Activated T-helper 17 cell treated with anti-CD3 and anti-CD28 coated beads, Interleukin-2, amount 50 U/mL, for 72 hours (primary cell): ENCODE results near the gene CLASP2. TPM values are rescaled to one million over a fixed set of nuclear protein-coding genes. Genes with fewer than 3 reads are reported as not detected.
A peak's percentile ranks its signal among the peaks of the same experiment; 100 is the strongest.
"Not testable (repeated sequence)": the region's sequence is repeated elsewhere in the genome, so short reads cannot be mapped to it uniquely, and the experiment has no call there.

Experiments
- ATAC-seq: fragments of 150-1000 bp; cut with Tn5 transposase; replicated peaks from 2 replicates; pipeline ENCODE4 v1.10.0; 2021; ENCODE audit warnings: mild to moderate bottlenecking, moderate library complexity
- H3K27ac Mint-ChIP-seq: one replicate; pipeline ENCODE4 v1.8.0; 2022; ENCODE audit warnings: mixed read lengths
- H3K27me3 Mint-ChIP-seq: one replicate; pipeline ENCODE4 v1.8.0; 2022; ENCODE audit warnings: mixed read lengths
- H3K36me3 Mint-ChIP-seq: one replicate; pipeline ENCODE4 v1.8.0; 2022; ENCODE audit warnings: low read depth, mild to moderate bottlenecking, mixed read lengths
- H3K4me1 Mint-ChIP-seq: one replicate; pipeline ENCODE4 v1.8.0; 2022; ENCODE audit warnings: mixed read lengths
- H3K4me3 Mint-ChIP-seq: one replicate; pipeline ENCODE4 v1.8.0; 2022; ENCODE audit warnings: mild to moderate bottlenecking, mixed read lengths
- H3K9me3 Mint-ChIP-seq: one replicate; pipeline ENCODE4 v1.8.0; 2022; ENCODE audit warnings: mixed read lengths
- total RNA-seq, 2 donors: library from RNA; stranded (reverse); gene quantifications; one replicate each; pipeline ENCODE4 v1.2.3, GENCODE V29; 2022

The CLASP2 gene
- total RNA-seq, 2 donors from 2014 or later = 41.0 to 48.7 TPM

- H3K4me3 Mint-ChIP-seq = no peak overlapping the region
Observed at GRCh38 chr3:33521736-33522135, 196.3 kb downstream of the CLASP2 start.

GRCh38 chr3:33513262-33513863 is 204.7 kb downstream of the CLASP2 start:
- Mint-ChIP-seq H3K9me3 (no peaks in the 10 kb centered on the region), H3K36me3 (peaks cover 59% of the 10 kb centered on the region), H3K4me1 (no peaks in the 10 kb centered on the region), H3K27me3 (no peaks in the 10 kb centered on the region), H3K4me3 (no peak overlapping the region), H3K27ac (no peak overlapping the region)
- peak; percentile 55 for ATAC-seq

More at GRCh38 chr3:33521736-33522135, 196.3 kb downstream of the CLASP2 start:
- H3K36me3 Mint-ChIP-seq = peaks cover 64% of the 10 kb centered on the region
- H3K27ac Mint-ChIP-seq = no peak overlapping the region
- no peaks in the 10 kb centered on the region for H3K4me1 Mint-ChIP-seq
- peaks cover 7% of the 10 kb centered on the region for H3K9me3 Mint-ChIP-seq
- H3K27me3 Mint-ChIP-seq = no peaks in the 10 kb centered on the region
- ATAC-seq = no peak

GRCh38 chr3:33505027-33505426 is 213.0 kb downstream of the CLASP2 start:
- Mint-ChIP-seq H3K9me3 (peaks cover 4% of the 10 kb centered on the region), H3K27ac (no peak overlapping the region), H3K4me3 (no peak overlapping the region), H3K4me1 (no peaks in the 10 kb centered on the region), H3K27me3 (no peaks in the 10 kb centered on the region), H3K36me3 (peaks cover 78% of the 10 kb centered on the region)
- ATAC-seq = no peak

- H3K9me3 Mint-ChIP-seq = no peaks in the 10 kb centered on the region
- no peak overlapping the region for H3K4me3 Mint-ChIP-seq
- peaks cover 41% of the 10 kb centered on the region for H3K36me3 Mint-ChIP-seq
- no peaks in the 10 kb centered on the region for H3K27me3 Mint-ChIP-seq
- no peaks in the 10 kb centered on the region for H3K4me1 Mint-ChIP-seq
- no peak for ATAC-seq
- no peak overlapping the region for H3K27ac Mint-ChIP-seq
Observed at GRCh38 chr3:33496449-33496848, 221.6 kb downstream of the CLASP2 start.

- ATAC-seq = no peak
- Mint-ChIP-seq H3K36me3 (no peaks in the 10 kb centered on the region), H3K27me3 (no peaks in the 10 kb centered on the region), H3K4me1 (no peaks in the 10 kb centered on the region), H3K9me3 (no peaks in the 10 kb centered on the region), H3K27ac (no peak overlapping the region), H3K4me3 (no peak overlapping the region)
Observed at GRCh38 chr3:33491721-33492120, 226.3 kb downstream of the CLASP2 start.

- ATAC-seq = no peak
- no peaks in the 10 kb centered on the region for H3K9me3 Mint-ChIP-seq
- H3K36me3 Mint-ChIP-seq = no peaks in the 10 kb centered on the region
- no peaks in the 10 kb centered on the region for H3K4me1 Mint-ChIP-seq
- no peak overlapping the region for H3K27ac Mint-ChIP-seq
- H3K4me3 Mint-ChIP-seq = no peak overlapping the region
- H3K27me3 Mint-ChIP-seq = no peaks in the 10 kb centered on the region
Observed at GRCh38 chr3:33490641-33491241, 227.3 kb downstream of the CLASP2 start.

- no peak overlapping the region for H3K27ac Mint-ChIP-seq
- no peak for ATAC-seq
- no peaks in the 10 kb centered on the region for H3K36me3 Mint-ChIP-seq
- no peaks in the 10 kb centered on the region for H3K27me3 Mint-ChIP-seq
- H3K9me3 Mint-ChIP-seq = no peaks in the 10 kb centered on the region
- H3K4me1 Mint-ChIP-seq = no peaks in the 10 kb centered on the region
- H3K4me3 Mint-ChIP-seq = no peak overlapping the region
Observed at GRCh38 chr3:33488683-33489082, 229.4 kb downstream of the CLASP2 start.

- Mint-ChIP-seq H3K36me3 (no peaks in the 10 kb centered on the region), H3K27me3 (no peaks in the 10 kb centered on the region), H3K4me1 (no peaks in the 10 kb centered on the region), H3K9me3 (no peaks in the 10 kb centered on the region), H3K4me3 (no peak overlapping the region), H3K27ac (no peak overlapping the region)
- no peak for ATAC-seq
Observed at GRCh38 chr3:33488246-33488645, 229.8 kb downstream of the CLASP2 start.

GRCh38 chr3:33482111-33482521 is 235.9 kb downstream of the CLASP2 start:
- peaks cover 5% of the 10 kb centered on the region for H3K9me3 Mint-ChIP-seq
- no peaks in the 10 kb centered on the region for H3K36me3 Mint-ChIP-seq
- H3K4me1 Mint-ChIP-seq = no peaks in the 10 kb centered on the region
- H3K4me3 Mint-ChIP-seq = no peak overlapping the region
- H3K27me3 Mint-ChIP-seq = no peaks in the 10 kb centered on the region
- H3K27ac Mint-ChIP-seq = no peak overlapping the region
- no peak for ATAC-seq

GRCh38 chr3:33474896-33475295 is 243.2 kb downstream of the CLASP2 start:
- Mint-ChIP-seq H3K36me3 (no peaks in the 10 kb centered on the region), H3K27me3 (no peaks in the 10 kb centered on the region), H3K4me1 (no peaks in the 10 kb centered on the region), H3K27ac (no peak overlapping the region), H3K9me3 (no peaks in the 10 kb centered on the region), H3K4me3 (no peak overlapping the region)
- ATAC-seq = no peak

- no peaks in the 10 kb centered on the region for H3K9me3 Mint-ChIP-seq
Observed at GRCh38 chr3:33473813-33474212, 244.2 kb downstream of the CLASP2 start.

GRCh38 chr3:33467786-33468185 is 250.3 kb downstream of the CLASP2 start:
- H3K4me1 Mint-ChIP-seq = no peaks in the 10 kb centered on the region
- no peaks in the 10 kb centered on the region for H3K27me3 Mint-ChIP-seq
- no peak overlapping the region for H3K27ac Mint-ChIP-seq
- ATAC-seq = no peak
- no peaks in the 10 kb centered on the region for H3K36me3 Mint-ChIP-seq
- no peak overlapping the region for H3K4me3 Mint-ChIP-seq
- no peaks in the 10 kb centered on the region for H3K9me3 Mint-ChIP-seq

More at GRCh38 chr3:33473813-33474212, 244.2 kb downstream of the CLASP2 start:
- Mint-ChIP-seq H3K4me3 (no peak overlapping the region), H3K36me3 (no peaks in the 10 kb centered on the region), H3K27me3 (no peaks in the 10 kb centered on the region), H3K4me1 (no peaks in the 10 kb centered on the region), H3K27ac (no peak overlapping the region)
- no peak for ATAC-seq

- no peaks in the 10 kb centered on the region for H3K36me3 Mint-ChIP-seq
- no peaks in the 10 kb centered on the region for H3K27me3 Mint-ChIP-seq
- H3K4me1 Mint-ChIP-seq = no peaks in the 10 kb centered on the region
- no peak overlapping the region for H3K27ac Mint-ChIP-seq
- ATAC-seq = no peak
- no peaks in the 10 kb centered on the region for H3K9me3 Mint-ChIP-seq
- no peak overlapping the region for H3K4me3 Mint-ChIP-seq
Observed at GRCh38 chr3:33461097-33461496, 257.0 kb downstream of the CLASP2 start.

- H3K36me3 Mint-ChIP-seq, H3K9me3 Mint-ChIP-seq, H3K27ac Mint-ChIP-seq, H3K4me3 Mint-ChIP-seq, H3K27me3 Mint-ChIP-seq, H3K4me1 Mint-ChIP-seq, ATAC-seq: not testable (repeated sequence)
Observed at GRCh38 chr3:33459577-33459976, 258.5 kb downstream of the CLASP2 start.

GRCh38 chr3:33458446-33458845 is 259.6 kb downstream of the CLASP2 start:
- Mint-ChIP-seq H3K9me3 (peaks cover 7% of the 10 kb centered on the region), H3K36me3 (no peaks in the 10 kb centered on the region), H3K27me3 (no peaks in the 10 kb centered on the region), H3K4me1 (no peaks in the 10 kb centered on the region), H3K4me3 (no peak overlapping the region), H3K27ac (no peak overlapping the region)
- ATAC-seq = no peak
